Muscle layer of duodenum (tissue), 2 donors: ENCODE data around the gene MED12.

Experiments used
- H3K27ac ChIP-seq: one replicate; pipeline ENCODE4 v1.7.0; 2013; ENCODE audit warnings: mild to moderate bottlenecking, low read length
- H3K27me3 ChIP-seq: one replicate; pipeline ENCODE4 v1.7.0; 2013; ENCODE audit warnings: low read depth, mild to moderate bottlenecking, control low read depth, low read length
- H3K36me3 ChIP-seq, 2 donors: one replicate each; pipeline ENCODE4 v1.7.0; 2013; ENCODE audit warnings: low read length in 2 of 2, control low read depth in 1 of 2, mild to moderate bottlenecking in 1 of 2; ENCODE audit not compliant: insufficient read depth in 2 of 2, control insufficient read depth in 1 of 2
- H3K4me1 ChIP-seq, 2 donors: one replicate each; pipeline ENCODE4 v1.7.0; 2013; ENCODE audit warnings: low read length in 2 of 2, mild to moderate bottlenecking in 2 of 2, control low read depth in 1 of 2, moderate library complexity in 1 of 2; ENCODE audit not compliant: insufficient read depth in 2 of 2, control insufficient read depth in 1 of 2
- H3K4me3 ChIP-seq, 2 donors: one replicate each; pipeline ENCODE4 v1.7.0; 2013; ENCODE audit warnings: low read length in 2 of 2, low read depth in 1 of 2, mild to moderate bottlenecking in 1 of 2
- H3K9me3 ChIP-seq, 2 donors: one replicate each; pipeline ENCODE4 v1.7.0; 2013; ENCODE audit warnings: low read length in 2 of 2, control low read depth in 1 of 2, mild to moderate bottlenecking in 1 of 2; ENCODE audit not compliant: control insufficient read depth in 1 of 2
- donor health status: healthy.

MED12 gene

GRCh38 chrX:71109051-71109450, 9.3 kb upstream of the MED12 start:
- no peak overlapping the region for H3K27ac ChIP-seq
- no peaks in the 10 kb centered on the region for H3K9me3 ChIP-seq
- no peaks in the 10 kb centered on the region for H3K27me3 ChIP-seq
- H3K4me1 ChIP-seq, result peaks cover 0 to 2% of the 10 kb centered on the region in 2 donors
- H3K4me3 ChIP-seq, result no peak overlapping the region
- no peaks in the 10 kb centered on the region for H3K36me3 ChIP-seq

GRCh38 chrX:71111141-71111843, 7.1 kb upstream of the MED12 start, which contains the start of gene IL2RG:
IL2RG (minus strand) TSS chrX:71111577; CDS start chrX:71111539, 38 bp downstream.
- H3K9me3 ChIP-seq, result no peaks in the 10 kb centered on the region
- peak within 1 kb of the TSS in 1 of 2 donors; percentile 21 for H3K4me3 ChIP-seq
- no peaks in the 10 kb centered on the region for H3K4me1 ChIP-seq
- no peaks in the 10 kb centered on the region for H3K27me3 ChIP-seq
- H3K27ac ChIP-seq, result peak within 1 kb of the TSS; percentile 63
- no peaks in the 10 kb centered on the region for H3K36me3 ChIP-seq

- H3K4me3 ChIP-seq, result peak overlapping the region in 1 of 2 donors; percentile 21
- no peaks in the 10 kb centered on the region for H3K27me3 ChIP-seq
- no peaks in the 10 kb centered on the region for H3K4me1 ChIP-seq
- H3K36me3 ChIP-seq, result no peaks in the 10 kb centered on the region
- no peaks in the 10 kb centered on the region for H3K9me3 ChIP-seq
- H3K27ac ChIP-seq, result peak overlapping the region; percentile 63
Measured at GRCh38 chrX:71111921-71112431, 6.4 kb upstream of the MED12 start.

- H3K27ac ChIP-seq, result no peak overlapping the region
- no peak overlapping the region for H3K4me3 ChIP-seq
- no peaks in the 10 kb centered on the region for H3K9me3 ChIP-seq
- H3K36me3 ChIP-seq, result peaks cover 13 to 14% of the 10 kb centered on the region in 2 donors
- no peaks in the 10 kb centered on the region for H3K27me3 ChIP-seq
- H3K4me1 ChIP-seq, result peaks cover 2 to 10% of the 10 kb centered on the region in 2 donors
Measured at GRCh38 chrX:71117358-71117757, 1.0 kb upstream of the MED12 start.

GRCh38 chrX:71118985-71119535, 664 bp downstream of the MED12 start:
- Histone ChIP-seq H3K4me1 (peaks cover 2 to 10% of the 10 kb centered on the region in 2 donors), H3K27ac (peak overlapping the region; percentile 63), H3K4me3 (peak overlapping the region; percentile 60 to 79), H3K27me3 (no peaks in the 10 kb centered on the region), H3K36me3 (peaks cover 22 to 30% of the 10 kb centered on the region in 2 donors), H3K9me3 (no peaks in the 10 kb centered on the region)

GRCh38 chrX:71128166-71128833, 9.9 kb downstream of the MED12 start:
- Histone ChIP-seq H3K4me3 (no peak overlapping the region), H3K36me3 (peaks cover 51 to 84% of the 10 kb centered on the region in 2 donors), H3K27me3 (no peaks in the 10 kb centered on the region), H3K9me3 (no peaks in the 10 kb centered on the region), H3K27ac (no peak overlapping the region), H3K4me1 (no peaks in the 10 kb centered on the region)

GRCh38 chrX:71128915-71129765, 10.7 kb downstream of the MED12 start:
- no peaks in the 10 kb centered on the region for H3K4me1 ChIP-seq
- no peaks in the 10 kb centered on the region for H3K27me3 ChIP-seq
- no peak overlapping the region for H3K27ac ChIP-seq
- H3K4me3 ChIP-seq, result no peak overlapping the region
- no peaks in the 10 kb centered on the region for H3K9me3 ChIP-seq
- peaks cover 43 to 81% of the 10 kb centered on the region in 2 donors for H3K36me3 ChIP-seq

GRCh38 chrX:71131510-71131909, 13.1 kb downstream of the MED12 start:
- Histone ChIP-seq H3K27ac (no peak overlapping the region), H3K4me1 (no peaks in the 10 kb centered on the region), H3K4me3 (no peak overlapping the region), H3K9me3 (no peaks in the 10 kb centered on the region), H3K27me3 (no peaks in the 10 kb centered on the region), H3K36me3 (peaks cover 50 to 85% of the 10 kb centered on the region in 2 donors)

GRCh38 chrX:71140440-71140839, 22.0 kb downstream of the MED12 start:
- Histone ChIP-seq H3K4me1 (peaks cover 0 to 18% of the 10 kb centered on the region in 2 donors), H3K36me3 (peaks cover 13 to 43% of the 10 kb centered on the region in 2 donors), H3K4me3 (no peak overlapping the region), H3K27me3 (no peaks in the 10 kb centered on the region), H3K9me3 (no peaks in the 10 kb centered on the region), H3K27ac (no peak overlapping the region)

GRCh38 chrX:71143508-71143907, 25.1 kb downstream of the MED12 start:
- H3K27ac ChIP-seq, result no peak overlapping the region
- peaks cover 0 to 26% of the 10 kb centered on the region in 2 donors for H3K4me1 ChIP-seq
- H3K9me3 ChIP-seq, result no peaks in the 10 kb centered on the region
- no peak overlapping the region for H3K4me3 ChIP-seq
- H3K27me3 ChIP-seq, result no peaks in the 10 kb centered on the region
- peaks cover 8 to 13% of the 10 kb centered on the region in 2 donors for H3K36me3 ChIP-seq
